ENCODE data around the gene TRAF3. TPM values are rescaled to one million over a fixed set of nuclear protein-coding genes. Genes with fewer than 3 reads are reported as not detected.

TRAF3 gene
- polyA plus RNA-seq, 1 experiment = 20.1 TPM

GRCh38 chr14:102826161-102826560, 48.9 kb downstream of the TRAF3 start:
- CTCF ChIA-PET = no interaction called here
- no peak for TF ChIP-seq CTCF (IDR thresholded peaks at IDR 0.05; ENCODE audit: insufficient read depth, low read depth, low read length)

DNA sequence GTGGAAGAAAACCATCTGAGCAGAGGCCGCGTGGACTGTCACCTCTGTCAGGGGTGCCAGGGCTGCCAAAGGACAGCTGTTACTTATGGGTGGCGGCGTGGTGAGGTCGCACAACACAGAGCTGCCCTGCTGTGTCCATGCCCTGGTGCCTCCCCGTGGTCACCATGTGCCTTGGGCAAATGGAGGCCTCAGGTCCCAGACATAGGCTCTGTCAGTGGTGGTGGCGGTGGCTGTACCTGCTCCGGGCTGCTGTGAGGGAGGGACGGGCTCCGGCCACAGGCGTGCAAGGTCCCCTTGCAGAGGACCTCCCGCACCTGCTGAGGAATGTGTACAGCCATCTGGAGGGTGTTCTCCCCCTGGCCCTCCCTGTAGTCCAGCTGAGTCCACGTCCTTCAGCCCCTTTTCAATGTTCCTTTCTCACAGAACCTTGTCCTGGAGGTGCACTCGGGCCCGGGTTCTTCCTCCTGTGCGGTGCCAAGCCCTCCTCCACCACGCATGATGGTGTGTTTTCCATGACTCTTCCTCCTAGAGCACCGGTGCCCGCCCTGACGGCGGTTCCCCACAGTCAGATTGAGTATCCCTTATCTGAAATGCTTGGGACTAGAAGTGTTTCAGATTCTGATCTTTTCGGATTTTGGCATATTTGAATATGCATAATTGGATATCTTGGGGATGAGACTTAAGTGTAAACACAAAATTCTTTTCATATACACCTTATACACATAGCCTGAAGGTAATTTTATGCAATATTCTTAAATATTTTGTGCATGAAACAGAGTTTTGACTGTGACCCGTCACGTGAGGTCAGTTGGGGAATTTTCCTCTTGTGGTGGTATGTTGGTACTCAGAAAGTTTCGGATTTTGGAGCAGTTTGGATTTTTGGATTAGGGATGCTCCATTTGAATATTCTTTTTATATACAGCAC, 49.8 kb downstream of the TRAF3 start:
- POLR2A ChIA-PET = no interaction called here
- TF ChIP-seq CTCF (IDR thresholded peaks at IDR 0.05; ENCODE audit: insufficient read depth, low read depth, low read length) = no peak
- H3K27me3 ChIP-seq (ENCODE audit: control insufficient read depth, insufficient read depth, low read length) = no peaks in the 10 kb centered on the region
- CTCF ChIA-PET = no interaction called here
- H3K36me3 ChIP-seq (ENCODE audit: control insufficient read depth, insufficient read depth, low read length) = peaks cover 3% of the 10 kb centered on the region
- no peak overlapping the region for H3K4me3 ChIP-seq (ENCODE audit: low read depth, low read length)
- no peak for DNase-seq (ENCODE audit: low read depth)

More at GRCh38 chr14:102826161-102826560, 48.9 kb downstream of the TRAF3 start:
- POLR2A ChIA-PET = no interaction called here
- Histone ChIP-seq H3K4me3 (ENCODE audit: low read depth, low read length) (no peak overlapping the region), H3K27me3 (ENCODE audit: control insufficient read depth, insufficient read depth, low read length) (no peaks in the 10 kb centered on the region), H3K36me3 (ENCODE audit: control insufficient read depth, insufficient read depth, low read length) (peaks cover 2% of the 10 kb centered on the region; the same call in 1 of the 2 replicates)
- DNase-seq (ENCODE audit: low read depth) = no peak

GRCh38 chr14:102827716-102828115, 50.5 kb downstream of the TRAF3 start:
- Histone ChIP-seq H3K4me3 (ENCODE audit: low read depth, low read length) (no peak overlapping the region), H3K27me3 (ENCODE audit: control insufficient read depth, insufficient read depth, low read length) (no peaks in the 10 kb centered on the region), H3K36me3 (ENCODE audit: control insufficient read depth, insufficient read depth, low read length) (peaks cover 3% of the 10 kb centered on the region)
- DNase-seq (ENCODE audit: low read depth) = no peak
- TF ChIP-seq CTCF (IDR thresholded peaks at IDR 0.05; ENCODE audit: insufficient read depth, low read depth, low read length) = no peak
- ChIA-PET POLR2A (no interaction called here), CTCF (no interaction called here)

GRCh38 chr14:102828151-102828550, 50.9 kb downstream of the TRAF3 start:
- Histone ChIP-seq H3K36me3 (ENCODE audit: control insufficient read depth, insufficient read depth, low read length) (peaks cover 3% of the 10 kb centered on the region), H3K4me3 (ENCODE audit: low read depth, low read length) (no peak overlapping the region), H3K27me3 (ENCODE audit: control insufficient read depth, insufficient read depth, low read length) (no peaks in the 10 kb centered on the region)
- ChIA-PET CTCF (no interaction called here), POLR2A (no interaction called here)
- TF ChIP-seq CTCF (IDR thresholded peaks at IDR 0.05; ENCODE audit: insufficient read depth, low read depth, low read length) = no peak
- DNase-seq (ENCODE audit: low read depth) = no peak

GRCh38 chr14:102829016-102829548, 51.8 kb downstream of the TRAF3 start:
- ChIA-PET CTCF (interaction anchor here (1.0 kb wide), 1 partner anchor 22 kb away, joined by 3 read pairs; no protein-coding TSS in a partner anchor), POLR2A (no interaction called here)
- Histone ChIP-seq H3K4me3 (ENCODE audit: low read depth, low read length) (no peak overlapping the region), H3K27me3 (ENCODE audit: control insufficient read depth, insufficient read depth, low read length) (no peaks in the 10 kb centered on the region), H3K36me3 (ENCODE audit: control insufficient read depth, insufficient read depth, low read length) (peaks cover 3% of the 10 kb centered on the region)
- DNase-seq (ENCODE audit: low read depth) = no peak
- no peak for TF ChIP-seq CTCF (IDR thresholded peaks at IDR 0.05; ENCODE audit: insufficient read depth, low read depth, low read length)

Data from BJ (cell line).